HG02642 (cell line): ENCODE measurements around the gene RPAP2.
"Not testable (repeated sequence)": the region's sequence is repeated elsewhere in the genome, so short reads cannot be mapped to it uniquely, and the experiment has no call there.

Experiments
- ATAC-seq: cut with Tn5 transposase; IDR thresholded peaks from one replicate; pipeline ENCODE4 v1.9.1; 2021; ENCODE audit warnings: mild to moderate bottlenecking; ENCODE audit not compliant: unreplicated experiment, poor library complexity

RPAP2 gene

GRCh38 chr1:92317836-92318493 lies 19.1 kb downstream of the RPAP2 start:
- ATAC-seq = no peak

GRCh38 chr1:92323473-92324453 lies 24.9 kb downstream of the RPAP2 start:
- ATAC-seq = no peak

- no peak for ATAC-seq
These were observed 25.9 kb downstream of the RPAP2 start for GRCh38 chr1:92324784-92325183.

- ATAC-seq = no peak
These were observed 27.8 kb downstream of the RPAP2 start for GRCh38 chr1:92326681-92327080.

- ATAC-seq = no peak
These were observed 28.9 kb downstream of the RPAP2 start for GRCh38 chr1:92327794-92328193.

GRCh38 chr1:92329347-92330129 lies 30.7 kb downstream of the RPAP2 start:
- ATAC-seq = no peak

GRCh38 chr1:92333668-92334067 lies 34.8 kb downstream of the RPAP2 start:
- ATAC-seq = no peak

- ATAC-seq = no peak
These were observed 41.3 kb downstream of the RPAP2 start for GRCh38 chr1:92340154-92340553.

- ATAC-seq = no peak
These were observed 43.5 kb downstream of the RPAP2 start for GRCh38 chr1:92342401-92342800.

- no peak for ATAC-seq
These were observed 44.2 kb downstream of the RPAP2 start for GRCh38 chr1:92343061-92343460.

GRCh38 chr1:92346866-92347640 lies 48.2 kb downstream of the RPAP2 start:
- ATAC-seq = no peak

- ATAC-seq = no peak
These were observed 54.0 kb downstream of the RPAP2 start for GRCh38 chr1:92352856-92353255.

GRCh38 chr1:92354259-92354658 lies 55.4 kb downstream of the RPAP2 start:
- no peak for ATAC-seq

GRCh38 chr1:92356956-92357355 lies 58.1 kb downstream of the RPAP2 start:
- ATAC-seq = no peak

GRCh38 chr1:92359382-92359781 lies 60.5 kb downstream of the RPAP2 start:
- not testable (repeated sequence) for ATAC-seq

GRCh38 chr1:92359986-92360385 lies 61.1 kb downstream of the RPAP2 start:
- no peak for ATAC-seq

GRCh38 chr1:92362970-92363369 lies 64.1 kb downstream of the RPAP2 start:
- ATAC-seq = no peak

- no peak for ATAC-seq
These were observed 64.5 kb downstream of the RPAP2 start for GRCh38 chr1:92363401-92363800.

GRCh38 chr1:92365378-92366039 lies 66.7 kb downstream of the RPAP2 start:
- no peak for ATAC-seq

GRCh38 chr1:92366040-92366395 lies 67.2 kb downstream of the RPAP2 start:
- no peak for ATAC-seq
